ENCODE measurements around the gene ECI2.

ECI2 gene

GRCh38 chr6:4159491-4159890, 24.1 kb upstream of the ECI2 start:
- TF ChIP-seq FOXP2 (optimal IDR thresholded peaks at IDR 0.05; ENCODE audit: control extremely low read depth, extremely low read length, insufficient read depth) (no peak), EZH2 (IDR thresholded peaks at IDR 0.05) (no peak), POLR2AphosphoS5 (IDR thresholded peaks at IDR 0.05; ENCODE audit: borderline replicate concordance, low read depth, low read length) (no peak)
- Histone ChIP-seq H3K9me3 (ENCODE audit: low read depth, low read length) (no peaks in the 10 kb centered on the region), H3K27ac (no peak overlapping the region), H3K36me3 (ENCODE audit: insufficient read depth, low read length) (no peaks in the 10 kb centered on the region), H3K4me3 (no peak overlapping the region), H3K9ac (ENCODE audit: insufficient read length) (no peak overlapping the region)
- DNase-seq (ENCODE audit: low read depth, low spot score) = no peak

GRCh38 chr6:4157506-4157905, 22.1 kb upstream of the ECI2 start:
- H3K9me3 ChIP-seq (ENCODE audit: low read depth, low read length) = no peaks in the 10 kb centered on the region
- no peak for DNase-seq (ENCODE audit: low read depth, low spot score)
- H3K36me3 ChIP-seq (ENCODE audit: insufficient read depth, low read length) = no peaks in the 10 kb centered on the region
- H3K9ac ChIP-seq (ENCODE audit: insufficient read length) = no peak overlapping the region
- H3K4me3 ChIP-seq = no peak overlapping the region
- TF ChIP-seq FOXP2 (optimal IDR thresholded peaks at IDR 0.05; ENCODE audit: control extremely low read depth, extremely low read length, insufficient read depth) = no peak
- no peak for TF ChIP-seq EZH2 (IDR thresholded peaks at IDR 0.05)
- no peak for TF ChIP-seq POLR2AphosphoS5 (IDR thresholded peaks at IDR 0.05; ENCODE audit: borderline replicate concordance, low read depth, low read length)
- H3K27ac ChIP-seq = no peak overlapping the region

GRCh38 chr6:4155848-4156466, 20.6 kb upstream of the ECI2 start:
- DNase-seq (ENCODE audit: low read depth, low spot score) = peak; percentile 70
- H3K9ac ChIP-seq (ENCODE audit: insufficient read length) = no peak overlapping the region
- no peak overlapping the region for H3K27ac ChIP-seq
- H3K9me3 ChIP-seq (ENCODE audit: low read depth, low read length) = no peaks in the 10 kb centered on the region
- H3K4me3 ChIP-seq = peak overlapping the region; percentile 40
- TF ChIP-seq POLR2AphosphoS5 (IDR thresholded peaks at IDR 0.05; ENCODE audit: borderline replicate concordance, low read depth, low read length) = no peak
- TF ChIP-seq EZH2 (IDR thresholded peaks at IDR 0.05) = no peak
- TF ChIP-seq FOXP2 (optimal IDR thresholded peaks at IDR 0.05; ENCODE audit: control extremely low read depth, extremely low read length, insufficient read depth) = no peak
- H3K36me3 ChIP-seq (ENCODE audit: insufficient read depth, low read length) = no peaks in the 10 kb centered on the region

- H3K9me3 ChIP-seq (ENCODE audit: low read depth, low read length) = no peaks in the 10 kb centered on the region
- H3K36me3 ChIP-seq (ENCODE audit: insufficient read depth, low read length) = no peaks in the 10 kb centered on the region
- no peak overlapping the region for H3K4me3 ChIP-seq
- no peak overlapping the region for H3K9ac ChIP-seq (ENCODE audit: insufficient read length)
- no peak overlapping the region for H3K27ac ChIP-seq
- DNase-seq (ENCODE audit: low read depth, low spot score) = no peak
- TF ChIP-seq FOXP2 (optimal IDR thresholded peaks at IDR 0.05; ENCODE audit: control extremely low read depth, extremely low read length, insufficient read depth) (no peak), POLR2AphosphoS5 (IDR thresholded peaks at IDR 0.05; ENCODE audit: borderline replicate concordance, low read depth, low read length) (no peak), EZH2 (IDR thresholded peaks at IDR 0.05) (no peak)
Measured at GRCh38 chr6:4153514-4153985, 18.2 kb upstream of the ECI2 start.

- no peaks in the 10 kb centered on the region for H3K36me3 ChIP-seq (ENCODE audit: insufficient read depth, low read length)
- TF ChIP-seq EZH2 (IDR thresholded peaks at IDR 0.05) (no peak), POLR2AphosphoS5 (IDR thresholded peaks at IDR 0.05; ENCODE audit: borderline replicate concordance, low read depth, low read length) (no peak), FOXP2 (optimal IDR thresholded peaks at IDR 0.05; ENCODE audit: control extremely low read depth, extremely low read length, insufficient read depth) (no peak)
- 0 out of 2 replicates have a peak, but pooled peaks cover 3% of the 10 kb centered on the region for H3K9me3 ChIP-seq (ENCODE audit: low read depth, low read length)
- no peak for DNase-seq (ENCODE audit: low read depth, low spot score)
- H3K4me3 ChIP-seq = no peak overlapping the region
- H3K27ac ChIP-seq = no peak overlapping the region
- H3K9ac ChIP-seq (ENCODE audit: insufficient read length) = no peak overlapping the region
Measured at GRCh38 chr6:4145083-4145482, 9.7 kb upstream of the ECI2 start.

- no peaks in the 10 kb centered on the region for H3K36me3 ChIP-seq (ENCODE audit: insufficient read depth, low read length)
- H3K9me3 ChIP-seq (ENCODE audit: low read depth, low read length) = 0 out of 2 replicates have a peak, but pooled peaks cover 3% of the 10 kb centered on the region
- H3K4me3 ChIP-seq = no peak overlapping the region
- no peak for DNase-seq (ENCODE audit: low read depth, low spot score)
- no peak overlapping the region for H3K9ac ChIP-seq (ENCODE audit: insufficient read length)
- TF ChIP-seq FOXP2 (optimal IDR thresholded peaks at IDR 0.05; ENCODE audit: control extremely low read depth, extremely low read length, insufficient read depth) = no peak
- H3K27ac ChIP-seq = no peak overlapping the region
Measured at GRCh38 chr6:4139272-4139671, 3.9 kb upstream of the ECI2 start.

GRCh38 chr6:4138186-4138585, 2.8 kb upstream of the ECI2 start:
- peaks cover 4% of the 10 kb centered on the region for H3K36me3 ChIP-seq (ENCODE audit: insufficient read depth, low read length)
- no peaks in the 10 kb centered on the region for H3K9me3 ChIP-seq (ENCODE audit: low read depth, low read length)
- no peak overlapping the region for H3K4me3 ChIP-seq
- H3K27ac ChIP-seq = no peak overlapping the region
- DNase-seq (ENCODE audit: low read depth, low spot score) = no peak
- no peak overlapping the region for H3K9ac ChIP-seq (ENCODE audit: insufficient read length)
- TF ChIP-seq FOXP2 (optimal IDR thresholded peaks at IDR 0.05; ENCODE audit: control extremely low read depth, extremely low read length, insufficient read depth) (no peak), POLR2AphosphoS5 (IDR thresholded peaks at IDR 0.05; ENCODE audit: borderline replicate concordance, low read depth, low read length) (no peak), EZH2 (IDR thresholded peaks at IDR 0.05) (no peak)

- Histone ChIP-seq H3K4me3 (peak overlapping the region; percentile 85), H3K36me3 (ENCODE audit: insufficient read depth, low read length) (peaks cover 19% of the 10 kb centered on the region), H3K27ac (no peak overlapping the region), H3K9ac (ENCODE audit: insufficient read length) (peak overlapping the region; percentile 21), H3K9me3 (ENCODE audit: low read depth, low read length) (no peaks in the 10 kb centered on the region)
- no peak for DNase-seq (ENCODE audit: low read depth, low spot score)
- TF ChIP-seq POLR2AphosphoS5 (IDR thresholded peaks at IDR 0.05; ENCODE audit: borderline replicate concordance, low read depth, low read length) (no peak), EZH2 (IDR thresholded peaks at IDR 0.05) (no peak), FOXP2 (optimal IDR thresholded peaks at IDR 0.05; ENCODE audit: control extremely low read depth, extremely low read length, insufficient read depth) (no peak)
Measured at GRCh38 chr6:4136354-4136831, 1.0 kb upstream of the ECI2 start.
